GM18909 (cell line): ENCODE measurements around the gene ZEB2.

ENCODE experiments used
- ATAC-seq: cut with Tn5 transposase; IDR thresholded peaks from one replicate; pipeline ENCODE4 v1.9.1; 2021; ENCODE audit warnings: mild to moderate bottlenecking; ENCODE audit not compliant: unreplicated experiment, poor library complexity

ZEB2 gene

GRCh38 chr2:144431998-144432397 is 87.9 kb downstream of the ZEB2 start:
- no peak for ATAC-seq

- no peak for ATAC-seq
These were observed 88.5 kb downstream of the ZEB2 start for GRCh38 chr2:144431392-144431783.

- ATAC-seq = peak; percentile 96
These were observed 89.1 kb downstream of the ZEB2 start for GRCh38 chr2:144430722-144431391.

GRCh38 chr2:144429396-144430112 is 90.4 kb downstream of the ZEB2 start:
- no peak for ATAC-seq

GRCh38 chr2:144426981-144427479 is 92.9 kb downstream of the ZEB2 start:
- no peak for ATAC-seq

GRCh38 chr2:144426355-144426754 is 93.6 kb downstream of the ZEB2 start:
- no peak for ATAC-seq

- no peak for ATAC-seq
These were observed 95.2 kb downstream of the ZEB2 start for GRCh38 chr2:144424559-144425240.

- no peak for ATAC-seq
These were observed 98.1 kb downstream of the ZEB2 start for GRCh38 chr2:144421606-144422510.

GRCh38 chr2:144419218-144419617 is 100.7 kb downstream of the ZEB2 start:
- ATAC-seq = no peak

GRCh38 chr2:144415386-144415785 is 104.5 kb downstream of the ZEB2 start:
- no peak for ATAC-seq

- peak; percentile 51 for ATAC-seq
These were observed 105.5 kb downstream of the ZEB2 start for GRCh38 chr2:144414324-144414845.

GRCh38 chr2:144412709-144413108 is 107.2 kb downstream of the ZEB2 start:
- no peak for ATAC-seq

GRCh38 chr2:144411473-144411872 is 108.4 kb downstream of the ZEB2 start:
- ATAC-seq = no peak

- ATAC-seq = no peak
These were observed 110.7 kb downstream of the ZEB2 start for GRCh38 chr2:144409241-144409640.

GRCh38 chr2:144407262-144407661 is 112.7 kb downstream of the ZEB2 start:
- no peak for ATAC-seq

GRCh38 chr2:144405982-144406788 is 113.7 kb downstream of the ZEB2 start:
- no peak for ATAC-seq

GRCh38 chr2:144405321-144405720 is 114.6 kb downstream of the ZEB2 start:
- no peak for ATAC-seq

GRCh38 chr2:144404586-144405314 is 115.2 kb downstream of the ZEB2 start:
- no peak for ATAC-seq

- ATAC-seq = no peak
These were observed 116.0 kb downstream of the ZEB2 start for GRCh38 chr2:144403933-144404332.
